Epithelial cell of esophagus (primary cell): ENCODE measurements around the gene FAM3A.
A peak's percentile ranks its signal among the peaks of the same experiment; 100 is the strongest.

Experiments used
- DNase-seq: peaks from one replicate; pipeline ENCODE4 v3.0.0; 2010; ENCODE audit warnings: low read depth
- H3K4me3 ChIP-seq: 2 replicates; pipeline ENCODE4 v1.5.1; 2011; ENCODE audit warnings: mild to moderate bottlenecking, low read length, control low read depth
- CTCF ChIP-seq: IDR thresholded peaks from 2 replicates; pipeline ENCODE4 v1.5.1; 2011; ENCODE audit warnings: low read depth, mild to moderate bottlenecking, low read length, control low read depth, inconsistent platforms; ENCODE audit not compliant: insufficient read depth; ENCODE audit errors: missing control alignments

FAM3A gene

GRCh38 chrX:154539077-154539476 lies 23.0 kb upstream of the FAM3A start:
- no peak for DNase-seq
- no peak for TF ChIP-seq CTCF

GRCh38 chrX:154535892-154536291 lies 19.9 kb upstream of the FAM3A start:
- no peak for TF ChIP-seq CTCF
- H3K4me3 ChIP-seq: no peak overlapping the region
- no peak for DNase-seq

More at GRCh38 chrX:154539077-154539476, 23.0 kb upstream of the FAM3A start:
- H3K4me3 ChIP-seq: no peak overlapping the region

- peak; percentile 83 for TF ChIP-seq CTCF
- peak; percentile 73 for DNase-seq
Measured at GRCh38 chrX:154534526-154535322, 18.7 kb upstream of the FAM3A start.

GRCh38 chrX:154532690-154533089 lies 16.7 kb upstream of the FAM3A start:
- DNase-seq: no peak
- H3K4me3 ChIP-seq: no peak overlapping the region
- TF ChIP-seq CTCF: no peak

More at GRCh38 chrX:154534526-154535322, 18.7 kb upstream of the FAM3A start:
- H3K4me3 ChIP-seq: no peak overlapping the region

GRCh38 chrX:154531626-154532025 lies 15.6 kb upstream of the FAM3A start:
- H3K4me3 ChIP-seq: no peak overlapping the region
- no peak for DNase-seq
- no peak for TF ChIP-seq CTCF

- no peak for DNase-seq
- no peak for TF ChIP-seq CTCF
- H3K4me3 ChIP-seq: no peak overlapping the region
Measured at GRCh38 chrX:154530286-154530685, 14.3 kb upstream of the FAM3A start.

- DNase-seq: no peak
- no peak overlapping the region for H3K4me3 ChIP-seq
- TF ChIP-seq CTCF: no peak
Measured at GRCh38 chrX:154529206-154529612, 13.2 kb upstream of the FAM3A start.
